Uterus (tissue), 2 donors: ENCODE results near the gene NSUN3.

ENCODE experiments used
- POLR2A ChIP-seq, 2 donors: fragments of 450-650 bp; IDR thresholded peaks; one replicate each; pipeline ENCODE4 v1.6.1; 2016; ENCODE audit warnings: antibody characterized with exemption in 2 of 2, mild to moderate bottlenecking in 1 of 2, moderate library complexity in 1 of 2
- TF ChIP-seq, protein P1 (sequence below), 4 experiments: fragments of 200-600 bp in 2 of 4; fragments of 450-650 bp in 2 of 4; sonication (generic) in 2 of 4; IDR thresholded peaks; one replicate each; pipeline ENCODE4 v1.5.1; 2016 to 2019; ENCODE audit warnings: antibody characterized with exemption in 4 of 4, mild to moderate bottlenecking in 2 of 4, moderate library complexity in 1 of 4

DNA sequence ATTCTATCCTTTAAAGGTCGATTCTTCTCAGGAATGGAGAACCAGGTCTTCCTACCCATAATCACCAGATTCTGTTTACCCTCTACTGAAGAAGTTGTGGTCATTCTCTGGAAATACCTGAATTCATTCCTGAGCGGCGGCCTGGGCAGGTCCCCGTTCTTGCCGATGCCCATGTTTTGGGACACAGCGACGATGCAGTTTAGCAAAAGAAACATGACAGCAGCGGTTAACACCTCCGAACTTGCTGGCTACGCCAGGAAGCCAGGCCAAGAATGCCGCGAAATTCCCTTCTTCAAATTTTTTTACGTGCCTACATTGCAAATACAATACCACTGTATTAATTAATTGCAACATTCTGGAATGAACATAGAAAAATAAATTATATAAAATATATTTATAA lies 1.6 kb upstream of the NSUN3 start:
- TF ChIP-seq, protein P1, sequence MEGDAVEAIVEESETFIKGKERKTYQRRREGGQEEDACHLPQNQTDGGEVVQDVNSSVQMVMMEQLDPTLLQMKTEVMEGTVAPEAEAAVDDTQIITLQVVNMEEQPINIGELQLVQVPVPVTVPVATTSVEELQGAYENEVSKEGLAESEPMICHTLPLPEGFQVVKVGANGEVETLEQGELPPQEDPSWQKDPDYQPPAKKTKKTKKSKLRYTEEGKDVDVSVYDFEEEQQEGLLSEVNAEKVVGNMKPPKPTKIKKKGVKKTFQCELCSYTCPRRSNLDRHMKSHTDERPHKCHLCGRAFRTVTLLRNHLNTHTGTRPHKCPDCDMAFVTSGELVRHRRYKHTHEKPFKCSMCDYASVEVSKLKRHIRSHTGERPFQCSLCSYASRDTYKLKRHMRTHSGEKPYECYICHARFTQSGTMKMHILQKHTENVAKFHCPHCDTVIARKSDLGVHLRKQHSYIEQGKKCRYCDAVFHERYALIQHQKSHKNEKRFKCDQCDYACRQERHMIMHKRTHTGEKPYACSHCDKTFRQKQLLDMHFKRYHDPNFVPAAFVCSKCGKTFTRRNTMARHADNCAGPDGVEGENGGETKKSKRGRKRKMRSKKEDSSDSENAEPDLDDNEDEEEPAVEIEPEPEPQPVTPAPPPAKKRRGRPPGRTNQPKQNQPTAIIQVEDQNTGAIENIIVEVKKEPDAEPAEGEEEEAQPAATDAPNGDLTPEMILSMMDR (IDR thresholded peaks at IDR 0.05), result no peak
- TF ChIP-seq POLR2A (IDR thresholded peaks at IDR 0.05), result no peak
